Left ventricle myocardium inferior (tissue), 1 donor: ENCODE results near the gene SLC25A45. TPM values are rescaled to one million over a fixed set of nuclear protein-coding genes. Genes with fewer than 3 reads are reported as not detected.
"Not testable (repeated sequence)": the region's sequence is repeated elsewhere in the genome, so short reads cannot be mapped to it uniquely, and the experiment has no call there.

Experiments
- DNase-seq: peaks from one replicate; pipeline ENCODE4 v3.0.0-alpha.2; 2020
- H3K27ac ChIP-seq: fragments of 200-600 bp; replicated peaks from 2 replicates; pipeline ENCODE4 v1.8.0; 2021
- H3K27me3 ChIP-seq: fragments of 200-600 bp; 2 replicates; pipeline ENCODE4 v1.8.0; 2021; ENCODE audit warnings: low read depth
- H3K36me3 ChIP-seq: fragments of 200-600 bp; 2 replicates; pipeline ENCODE4 v1.8.0; 2021
- H3K4me1 ChIP-seq: fragments of 200-600 bp; 2 replicates; pipeline ENCODE4 v1.8.0; 2021
- H3K4me3 ChIP-seq: fragments of 200-600 bp; 2 replicates; pipeline ENCODE4 v1.8.0; 2021; ENCODE audit warnings: mild to moderate bottlenecking, moderate library complexity
- H3K9me3 ChIP-seq: fragments of 200-600 bp; replicated peaks from 2 replicates; pipeline ENCODE4 v1.8.0; 2021
- intact Hi-C: fragments of 100-400 bp; cut with micrococcal nuclease; formaldehyde crosslinking; loops from one replicate; pipeline ENCODE4 v1.11.0; 2022
- total RNA-seq: library from RNA; stranded (reverse); fragmentation: NEBNext Ultra II Directional; extraction: Animal tissue kit (Norgen Biotek cat#: 25700); gene quantifications from one replicate; pipeline ENCODE4 v1.2.1, GENCODE V29; 2021
- TF ChIP-seq, protein P1 (sequence below): fragments of 200-600 bp; IDR thresholded peaks from 2 replicates; pipeline ENCODE4 v1.8.0; 2021; ENCODE audit warnings: antibody characterized with exemption, mild to moderate bottlenecking, borderline replicate concordance
- donor health status: DM: no; HTN: yes; CAD: no; lungs with severe emphysema.

SLC25A45 gene
- total RNA-seq, 1 donor from 2014 or later: 5.0 TPM

DNA sequence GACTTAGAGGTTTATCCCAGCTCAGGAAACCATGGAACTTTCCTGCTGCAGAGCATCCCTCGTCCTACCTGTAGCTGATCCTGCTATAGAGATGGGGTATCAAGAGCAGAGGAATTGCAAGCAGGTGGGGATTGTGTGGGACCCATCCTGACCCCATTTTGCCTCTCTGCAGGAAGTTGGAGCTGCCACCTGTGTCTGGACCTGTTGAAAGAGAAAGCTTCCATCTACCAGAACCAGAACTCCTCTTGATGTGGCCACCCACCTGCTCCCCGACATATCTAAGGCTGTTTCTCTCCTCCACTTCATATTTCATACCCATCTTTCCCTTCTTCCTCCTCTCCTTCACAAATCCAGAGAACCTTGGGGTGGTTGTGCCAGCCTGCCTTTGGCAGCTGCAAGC lies 30.9 kb downstream of the SLC25A45 start:
- no peak overlapping the region for H3K27ac ChIP-seq
- peaks cover 8% of the 10 kb centered on the region for H3K27me3 ChIP-seq
- no peaks in the 10 kb centered on the region for H3K9me3 ChIP-seq
- TF ChIP-seq, protein P1, sequence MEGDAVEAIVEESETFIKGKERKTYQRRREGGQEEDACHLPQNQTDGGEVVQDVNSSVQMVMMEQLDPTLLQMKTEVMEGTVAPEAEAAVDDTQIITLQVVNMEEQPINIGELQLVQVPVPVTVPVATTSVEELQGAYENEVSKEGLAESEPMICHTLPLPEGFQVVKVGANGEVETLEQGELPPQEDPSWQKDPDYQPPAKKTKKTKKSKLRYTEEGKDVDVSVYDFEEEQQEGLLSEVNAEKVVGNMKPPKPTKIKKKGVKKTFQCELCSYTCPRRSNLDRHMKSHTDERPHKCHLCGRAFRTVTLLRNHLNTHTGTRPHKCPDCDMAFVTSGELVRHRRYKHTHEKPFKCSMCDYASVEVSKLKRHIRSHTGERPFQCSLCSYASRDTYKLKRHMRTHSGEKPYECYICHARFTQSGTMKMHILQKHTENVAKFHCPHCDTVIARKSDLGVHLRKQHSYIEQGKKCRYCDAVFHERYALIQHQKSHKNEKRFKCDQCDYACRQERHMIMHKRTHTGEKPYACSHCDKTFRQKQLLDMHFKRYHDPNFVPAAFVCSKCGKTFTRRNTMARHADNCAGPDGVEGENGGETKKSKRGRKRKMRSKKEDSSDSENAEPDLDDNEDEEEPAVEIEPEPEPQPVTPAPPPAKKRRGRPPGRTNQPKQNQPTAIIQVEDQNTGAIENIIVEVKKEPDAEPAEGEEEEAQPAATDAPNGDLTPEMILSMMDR: no peak
- DNase-seq: no peak
- intact Hi-C loops: no loop called here
- peaks cover 30% of the 10 kb centered on the region for H3K4me1 ChIP-seq
- no peak overlapping the region for H3K4me3 ChIP-seq
- peaks cover 62% of the 10 kb centered on the region for H3K36me3 ChIP-seq

DNA sequence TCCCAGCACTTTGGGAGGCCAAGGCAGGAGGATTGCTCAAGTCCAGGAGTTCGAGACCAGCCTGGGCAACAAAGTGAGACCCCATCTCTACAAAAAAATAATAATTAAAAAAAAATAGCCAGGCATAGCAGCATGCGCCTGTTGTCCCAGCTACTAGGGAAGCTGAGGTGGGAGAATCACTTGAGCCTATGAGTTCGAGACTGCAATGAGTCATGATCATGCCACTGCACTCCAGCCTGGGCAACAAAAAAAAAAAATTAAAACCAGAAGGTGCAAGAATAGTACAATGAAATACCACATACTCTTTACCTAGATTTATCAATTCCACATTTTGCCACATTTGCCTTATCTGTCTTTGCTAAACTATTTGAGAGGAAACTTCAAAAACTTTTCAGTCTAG lies 40.6 kb downstream of the SLC25A45 start:
- no peak for DNase-seq
- Histone ChIP-seq H3K9me3 (no peaks in the 10 kb centered on the region), H3K27me3 (no peaks in the 10 kb centered on the region), H3K4me3 (no peak overlapping the region), H3K36me3 (peaks cover 75% of the 10 kb centered on the region), H3K4me1 (peaks cover 61% of the 10 kb centered on the region), H3K27ac (peak overlapping the region; percentile 61)
- TF ChIP-seq, protein P1: no peak
- intact Hi-C loops: no loop called here

DNA sequence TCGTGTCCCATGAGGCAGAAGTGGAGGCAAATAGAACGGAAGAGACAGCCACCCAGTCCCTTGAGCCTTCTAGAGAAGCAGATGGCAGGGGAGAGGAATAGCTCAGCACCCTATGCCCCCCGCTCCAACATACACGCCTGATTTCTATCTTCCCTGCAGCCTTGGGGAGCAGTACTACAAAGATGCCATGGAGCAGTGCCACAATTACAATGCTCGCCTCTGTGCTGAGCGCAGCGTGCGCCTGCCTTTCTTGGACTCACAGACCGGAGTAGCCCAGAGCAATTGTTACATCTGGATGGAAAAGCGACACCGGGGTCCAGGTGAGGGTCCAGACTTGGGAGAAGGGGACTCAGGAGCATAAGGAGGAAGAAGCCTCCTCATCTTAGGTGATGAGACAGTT lies 42.2 kb downstream of the SLC25A45 start:
- H3K36me3 ChIP-seq: peaks cover 68% of the 10 kb centered on the region
- TF ChIP-seq, protein P1: no peak
- no peak overlapping the region for H3K4me3 ChIP-seq
- no peaks in the 10 kb centered on the region for H3K27me3 ChIP-seq
- intact Hi-C loops: no loop called here
- DNase-seq: no peak
- H3K4me1 ChIP-seq: peaks cover 75% of the 10 kb centered on the region
- H3K27ac ChIP-seq: no peak overlapping the region
- H3K9me3 ChIP-seq: no peaks in the 10 kb centered on the region

DNA sequence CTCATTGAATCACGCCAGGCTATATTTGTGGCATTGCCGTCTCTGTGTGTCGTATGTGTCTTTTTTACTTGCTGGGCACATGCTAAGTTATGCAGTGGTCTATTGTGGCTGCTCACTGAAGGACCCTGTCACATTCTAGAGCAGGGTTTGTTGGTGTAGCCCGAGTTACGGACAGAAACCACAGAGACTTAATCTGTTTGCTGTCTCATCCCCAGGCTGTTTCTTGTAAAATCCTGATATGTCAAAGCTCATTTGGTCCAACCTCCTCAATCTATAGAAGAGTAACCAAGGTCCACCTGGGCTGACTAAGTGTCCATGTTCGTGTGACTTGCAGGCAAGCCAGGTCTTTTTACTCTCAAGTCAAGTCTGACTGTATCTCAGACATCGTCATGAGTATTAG lies 43.8 kb downstream of the SLC25A45 start:
- DNase-seq: no peak
- intact Hi-C loops: no loop called here
- Histone ChIP-seq H3K27ac (no peak overlapping the region), H3K36me3 (peaks cover 52% of the 10 kb centered on the region), H3K4me3 (no peak overlapping the region), H3K9me3 (no peaks in the 10 kb centered on the region), H3K27me3 (no peaks in the 10 kb centered on the region), H3K4me1 (peaks cover 90% of the 10 kb centered on the region)
- TF ChIP-seq, protein P1: no peak

DNA sequence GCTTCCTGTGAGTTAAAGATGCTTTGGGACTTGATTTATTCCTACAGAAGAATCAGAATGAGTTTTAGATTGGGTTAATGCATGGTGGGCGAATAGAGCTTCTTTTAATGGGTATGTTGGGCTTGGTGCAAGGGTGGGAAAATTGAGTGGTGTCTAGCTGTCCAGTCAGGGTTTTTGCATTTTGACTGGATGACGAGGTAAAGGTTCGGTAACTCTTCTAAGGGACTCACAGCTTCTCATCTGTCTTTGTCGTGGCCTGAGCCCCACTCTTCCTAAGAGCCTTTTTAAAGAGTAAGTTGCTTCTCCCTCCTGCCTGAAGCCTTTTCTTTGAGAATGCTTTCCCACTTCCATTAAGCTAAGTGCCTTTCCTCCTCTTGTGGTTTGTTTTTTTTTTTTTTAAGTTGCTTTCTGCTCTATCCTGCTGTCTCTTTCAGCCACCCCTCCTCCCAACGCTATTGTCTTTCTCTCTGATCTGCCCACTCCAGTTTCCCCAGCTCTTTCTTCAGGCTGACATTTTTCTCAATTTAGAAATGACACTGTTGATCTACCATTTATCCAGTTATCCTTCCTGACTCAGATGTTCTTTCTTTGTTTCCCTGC lies 47.6 kb downstream of the SLC25A45 start:
- H3K27ac ChIP-seq: peak overlapping the region; percentile 94

DNA sequence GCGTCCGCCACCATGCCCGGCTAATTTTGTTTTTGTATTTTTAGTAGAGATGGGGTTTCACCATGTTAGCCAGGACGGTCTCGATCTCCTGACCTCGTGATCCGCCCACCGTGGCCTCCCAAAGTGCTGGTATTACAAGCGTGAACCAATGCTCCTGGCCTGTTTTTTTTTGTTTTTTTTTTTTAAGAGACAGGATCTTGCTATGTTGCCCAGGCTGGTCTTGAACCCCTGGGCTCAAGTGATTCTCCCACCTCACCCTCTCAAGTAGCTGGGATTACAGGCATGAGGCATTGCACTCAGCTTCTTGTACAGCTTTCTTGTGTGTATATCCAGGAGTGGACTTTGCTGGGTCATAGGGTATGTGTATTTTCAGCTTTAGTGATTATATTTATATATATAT lies 49.9 kb downstream of the SLC25A45 start:
- peaks cover 50% of the 10 kb centered on the region for H3K4me1 ChIP-seq
- DNase-seq, H3K4me3 ChIP-seq, intact Hi-C loops, H3K27ac ChIP-seq, H3K27me3 ChIP-seq, H3K9me3 ChIP-seq, H3K36me3 ChIP-seq: not testable (repeated sequence)

More for the DNA sequence above, 47.6 kb downstream of the SLC25A45 start:
- TF ChIP-seq, protein P1: no peak
- peak overlapping the region; percentile 93 for H3K4me3 ChIP-seq
- no peaks in the 10 kb centered on the region for H3K27me3 ChIP-seq
- intact Hi-C loops: no loop called here
- peaks cover 15% of the 10 kb centered on the region for H3K36me3 ChIP-seq
- no peaks in the 10 kb centered on the region for H3K9me3 ChIP-seq
- peaks cover 65% of the 10 kb centered on the region for H3K4me1 ChIP-seq
- no peak for DNase-seq
